Heart left ventricle (tissue), 13 donors: Measurements from ENCODE around the gene GLB1L2.

Experiments
- POLR2A ChIP-seq, 2 donors: fragments of 450-650 bp; IDR thresholded peaks; one replicate each; pipeline ENCODE4 v1.6.1; 2017; ENCODE audit warnings: antibody characterized with exemption in 2 of 2, mild to moderate bottlenecking in 2 of 2, moderate library complexity in 2 of 2
- TF ChIP-seq, protein P1 (sequence below), 12 donors: fragments of 200-600 bp; sonication (generic) in 4 of 12; IDR thresholded peaks; one replicate each; pipeline versions ENCODE4 v1.5.0 to v1.8.0; 2018 to 2022; ENCODE audit warnings: antibody characterized with exemption in 12 of 12, mild to moderate bottlenecking in 5 of 12
- donor health status: ischemic (EF 13 %, LVEDD 7.1; RV severe dilation, severe dysfunction).
- donor health status: DM: no; HTN: yes; CAD: no.
- donor health status: DM: no; HTN: no; CAD: no.
- donor health status: ischemic (EF 25% LVEDD 6.9; RV normal size, moderate dysfunction).
- donor health status: ischemic (EF 25% LVEDD 5.7; RV mildly dilated, moderate dysfunction).
- donor health status: ischemic (EF 35%, LVEDD 5.7; RV mildly dilated, moderate dysfunction).
- donor health status: nonischemic (EF 11% LVEDD 7.7; RV severe dilation, severe dysfunction).
- donor health status: DM: yes; HTN: yes; CAD: no.
- donor health status: PGD.
- donor health status: ischemic (EF 29% LVEDD 5.4; RV normal size, mild dysfunction).
- donor health status: nonischemic (EF 23%, LVEDD 6.1; RV moderate dilation, normal function).

DNA sequence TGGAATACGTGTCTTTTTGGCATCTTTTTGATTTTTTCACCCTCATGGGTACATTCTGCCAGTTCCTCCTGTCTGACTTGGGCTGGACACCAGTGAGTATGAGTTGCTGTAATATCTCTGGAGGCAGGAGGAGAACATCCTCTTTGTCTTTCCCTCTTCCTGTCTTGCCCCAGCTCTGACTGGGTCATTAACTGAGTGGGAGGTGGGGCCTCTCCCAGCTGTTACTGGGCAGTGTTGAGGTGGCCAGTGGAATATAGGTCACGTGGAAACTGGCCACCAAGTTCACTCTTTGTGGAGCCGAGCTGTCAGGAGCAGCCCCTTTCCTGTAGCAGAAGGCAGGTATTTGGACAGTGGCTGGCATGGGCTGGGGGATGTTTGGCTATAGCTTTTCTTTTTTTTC is 2.2 kb downstream of the GLB1L2 start:
- TF ChIP-seq, protein P1, sequence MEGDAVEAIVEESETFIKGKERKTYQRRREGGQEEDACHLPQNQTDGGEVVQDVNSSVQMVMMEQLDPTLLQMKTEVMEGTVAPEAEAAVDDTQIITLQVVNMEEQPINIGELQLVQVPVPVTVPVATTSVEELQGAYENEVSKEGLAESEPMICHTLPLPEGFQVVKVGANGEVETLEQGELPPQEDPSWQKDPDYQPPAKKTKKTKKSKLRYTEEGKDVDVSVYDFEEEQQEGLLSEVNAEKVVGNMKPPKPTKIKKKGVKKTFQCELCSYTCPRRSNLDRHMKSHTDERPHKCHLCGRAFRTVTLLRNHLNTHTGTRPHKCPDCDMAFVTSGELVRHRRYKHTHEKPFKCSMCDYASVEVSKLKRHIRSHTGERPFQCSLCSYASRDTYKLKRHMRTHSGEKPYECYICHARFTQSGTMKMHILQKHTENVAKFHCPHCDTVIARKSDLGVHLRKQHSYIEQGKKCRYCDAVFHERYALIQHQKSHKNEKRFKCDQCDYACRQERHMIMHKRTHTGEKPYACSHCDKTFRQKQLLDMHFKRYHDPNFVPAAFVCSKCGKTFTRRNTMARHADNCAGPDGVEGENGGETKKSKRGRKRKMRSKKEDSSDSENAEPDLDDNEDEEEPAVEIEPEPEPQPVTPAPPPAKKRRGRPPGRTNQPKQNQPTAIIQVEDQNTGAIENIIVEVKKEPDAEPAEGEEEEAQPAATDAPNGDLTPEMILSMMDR (IDR thresholded peaks at IDR 0.05) = no peak
- no peak for TF ChIP-seq POLR2A (IDR thresholded peaks at IDR 0.05)
